ENCODE measurements around the gene GKN2.

The GKN2 gene
- total RNA-seq, result 0 reads per million in 2 donors

GRCh38 chr2:68952887-68953521 lies at the start of gene GKN2:
Gene GKN2 (minus strand): TSS chr2:68952893. CDS start chr2:68952861, 32 bp downstream.
- no peak for DNase-seq

GRCh38 chr2:69001879-69002278 lies 49.2 kb upstream of the GKN2 start:
- no peak for DNase-seq

GRCh38 chr2:68997401-68997800 lies 44.7 kb upstream of the GKN2 start:
- DNase-seq, result no peak

GRCh38 chr2:68995916-68996315 lies 43.2 kb upstream of the GKN2 start:
- DNase-seq, result no peak

- DNase-seq, result no peak
Measured at GRCh38 chr2:68994864-68995263, 42.2 kb upstream of the GKN2 start.

GRCh38 chr2:68993660-68994059 lies 41.0 kb upstream of the GKN2 start:
- no peak for DNase-seq

GRCh38 chr2:68992933-68993332 lies 40.2 kb upstream of the GKN2 start:
- no peak for DNase-seq

- no peak for DNase-seq
Measured at GRCh38 chr2:68992341-68992740, 39.6 kb upstream of the GKN2 start.

- DNase-seq, result no peak
Measured at GRCh38 chr2:68989035-68989434, 36.3 kb upstream of the GKN2 start.

GRCh38 chr2:68987021-68987503 lies 34.4 kb upstream of the GKN2 start:
- DNase-seq, result no peak

GRCh38 chr2:68980956-68981355 lies 28.3 kb upstream of the GKN2 start:
- no peak for DNase-seq

- DNase-seq, result no peak
Measured at GRCh38 chr2:68978098-68978497, 25.4 kb upstream of the GKN2 start.

- no peak for DNase-seq
Measured at GRCh38 chr2:68977453-68977852, 24.8 kb upstream of the GKN2 start.

GRCh38 chr2:68975844-68976243 lies 23.2 kb upstream of the GKN2 start:
- no peak for DNase-seq

GRCh38 chr2:68974946-68975665 lies 22.4 kb upstream of the GKN2 start:
- DNase-seq, result no peak

GRCh38 chr2:68974251-68974650 lies 21.6 kb upstream of the GKN2 start, which contains the start of gene GKN1:
Gene GKN1 (plus strand): TSS chr2:68974636. CDS start chr2:68974678, 42 bp downstream.
- no peak for DNase-seq

- DNase-seq, result peak in 1 of 5 experiments; percentile 13
Measured at GRCh38 chr2:68971591-68972231, 19.0 kb upstream of the GKN2 start.

GRCh38 chr2:68970566-68971265 lies 18.0 kb upstream of the GKN2 start:
- no peak for DNase-seq

GRCh38 chr2:68969736-68970490 lies 17.2 kb upstream of the GKN2 start:
- no peak for DNase-seq

GRCh38 chr2:68968221-68968620 lies 15.5 kb upstream of the GKN2 start:
- no peak for DNase-seq

- DNase-seq, result no peak
Measured at GRCh38 chr2:68964282-68964681, 11.6 kb upstream of the GKN2 start.

GRCh38 chr2:68961380-68961779 lies 8.7 kb upstream of the GKN2 start:
- DNase-seq, result no peak

Data from T-helper 2 cell (primary cell).